Heart left ventricle (tissue), 16 donors: ENCODE results near the gene ASCL5. TPM values are rescaled to one million over a fixed set of nuclear protein-coding genes. Genes with fewer than 3 reads are reported as not detected.

Experiments used
- ATAC-seq, 4 donors: fragments of 200-7000 bp; cut with Tn5 transposase; one replicate each; pipeline ENCODE4 v1.9.1; 2020 to 2022; ENCODE audit warnings: moderate library complexity in 4 of 4, mild to moderate bottlenecking in 3 of 4, moderate number of reproducible peaks in 1 of 4
- DNase-seq, 5 donors: peaks; one replicate each; pipeline ENCODE4 v3.0.0-alpha.2; 2020
- H3K27ac ChIP-seq, 12 donors: fragments of 200-600 bp; sonication (generic) in 4 of 12; one replicate each; pipeline versions ENCODE4 v1.5.0 to v1.8.0; 2016 to 2022; ENCODE audit warnings: mild to moderate bottlenecking in 2 of 12
- H3K27me3 ChIP-seq, 9 donors: fragments of 200-600 bp; sonication (generic) in 2 of 9; one replicate each; pipeline versions ENCODE4 v1.5.1 to v1.8.0; 2016 to 2022; ENCODE audit warnings: mild to moderate bottlenecking in 3 of 9
- H3K36me3 ChIP-seq, 9 donors: fragments of 200-600 bp; sonication (generic) in 2 of 9; one replicate each; pipeline versions ENCODE4 v1.5.0 to v1.8.0; 2018 to 2022; ENCODE audit warnings: mild to moderate bottlenecking in 2 of 9
- H3K4me1 ChIP-seq, 12 donors: fragments of 200-600 bp; sonication (generic) in 4 of 12; one replicate each; pipeline versions ENCODE4 v1.5.0 to v1.8.0; 2016 to 2022; ENCODE audit warnings: mild to moderate bottlenecking in 3 of 12
- H3K4me3 ChIP-seq, 12 donors: fragments of 200-600 bp; sonication (generic) in 4 of 12; one replicate each; pipeline versions ENCODE4 v1.5.0 to v1.8.0; 2017 to 2022; ENCODE audit warnings: mild to moderate bottlenecking in 9 of 12, moderate library complexity in 4 of 12
- H3K9me3 ChIP-seq, 12 donors: fragments of 200-600 bp; sonication (generic) in 4 of 12; one replicate each; pipeline versions ENCODE4 v1.5.0 to v1.8.0; 2016 to 2022; ENCODE audit warnings: mild to moderate bottlenecking in 1 of 12
- POLR2A ChIP-seq, 2 donors: fragments of 450-650 bp; IDR thresholded peaks; one replicate each; pipeline ENCODE4 v1.6.1; 2017; ENCODE audit warnings: antibody characterized with exemption in 2 of 2, mild to moderate bottlenecking in 2 of 2, moderate library complexity in 2 of 2
- WGBS, 4 donors: extraction: QIAGEN DNeasy Blood & Tissue Kit in 2 of 4; methylation state at CpG; one replicate each; pipeline versions ENCODE4 v1.1.5 to v1.1.7; 2013 to 2018; 5-methylcytosine and 5-hydroxymethylcytosine counted together
- intact Hi-C, 10 donors: fragments of 100-400 bp; cut with DNase I; formaldehyde crosslinking; loops; one replicate each; pipeline versions ENCODE4 v1.11.1 to v1.14.2; 2022
- polyA plus RNA-seq, 2 donors: library from polyadenylated mRNA; stranded (reverse); fragments of 200-250 nt; gene quantifications; one replicate each; pipeline ENCODE4 v1.2.3, GENCODE V29; 2013
- total RNA-seq, 9 donors: library from RNA; depleted of rRNA in 2 of 9; stranded (reverse); fragments of >200 nt in 2 of 9; fragmentation: NEBNext Ultra II Directional in 3 of 9; extraction: Animal tissue kit (Norgen Biotek cat#: 25700) in 3 of 9; gene quantifications; one replicate each; pipeline versions ENCODE4 v1.1.0 to v1.2.4, GENCODE V29; 2016 to 2023
- TF ChIP-seq, protein P1 (sequence below), 12 donors: fragments of 200-600 bp; sonication (generic) in 4 of 12; IDR thresholded peaks; one replicate each; pipeline versions ENCODE4 v1.5.0 to v1.8.0; 2018 to 2022; ENCODE audit warnings: antibody characterized with exemption in 12 of 12, mild to moderate bottlenecking in 5 of 12
- donor health status: ischemic (EF 13 %, LVEDD 7.1; RV severe dilation, severe dysfunction).
- donor health status: healthy with polysubstance abuse.
- donor health status: DM: no; HTN: yes; CAD: no.
- donor health status: DM: no; HTN: no; CAD: no.
- donor health status: ischemic (EF 25% LVEDD 6.9; RV normal size, moderate dysfunction).
- donor health status: ischemic (EF 25% LVEDD 5.7; RV mildly dilated, moderate dysfunction).
- donor health status: healthy.
- donor health status: DM: yes; HTN: yes; CAD: no.
- donor health status: ischemic (EF 35%, LVEDD 5.7; RV mildly dilated, moderate dysfunction).
- donor health status: nonischemic (EF 11% LVEDD 7.7; RV severe dilation, severe dysfunction).
- donor health status: DM: yes; HTN: yes; CAD: no.
- donor health status: PGD.
- donor health status: ischemic (EF 29% LVEDD 5.4; RV normal size, mild dysfunction).
- donor health status: nonischemic (EF 23%, LVEDD 6.1; RV moderate dilation, normal function).

Gene ASCL5
- total and polyA plus RNA-seq, 11 donors: not detected

GRCh38 chr1:201153474-201154388 lies 26.7 kb upstream of the ASCL5 start:
- Histone ChIP-seq H3K4me1 (peaks cover 0 to 20% (median 13%) of the 10 kb centered on the region in 12 donors), H3K4me3 (peak overlapping the region; percentile 78 to 100 (median 90)), H3K36me3 (peaks cover 0 to 34% (median 20%) of the 10 kb centered on the region in 9 donors), H3K27me3 (no peaks in the 10 kb centered on the region), H3K9me3 (no peaks in the 10 kb centered on the region), H3K27ac (peak overlapping the region in 10 of 12 donors; percentile 6 to 83 (median 64))
- 3 to 5% (median 4%) methylated on average over 27 to 37 of the region's 37 CpGs for WGBS, 4 donors
- no peak for TF ChIP-seq POLR2A (IDR thresholded peaks at IDR 0.05)
- TF ChIP-seq, protein P1, sequence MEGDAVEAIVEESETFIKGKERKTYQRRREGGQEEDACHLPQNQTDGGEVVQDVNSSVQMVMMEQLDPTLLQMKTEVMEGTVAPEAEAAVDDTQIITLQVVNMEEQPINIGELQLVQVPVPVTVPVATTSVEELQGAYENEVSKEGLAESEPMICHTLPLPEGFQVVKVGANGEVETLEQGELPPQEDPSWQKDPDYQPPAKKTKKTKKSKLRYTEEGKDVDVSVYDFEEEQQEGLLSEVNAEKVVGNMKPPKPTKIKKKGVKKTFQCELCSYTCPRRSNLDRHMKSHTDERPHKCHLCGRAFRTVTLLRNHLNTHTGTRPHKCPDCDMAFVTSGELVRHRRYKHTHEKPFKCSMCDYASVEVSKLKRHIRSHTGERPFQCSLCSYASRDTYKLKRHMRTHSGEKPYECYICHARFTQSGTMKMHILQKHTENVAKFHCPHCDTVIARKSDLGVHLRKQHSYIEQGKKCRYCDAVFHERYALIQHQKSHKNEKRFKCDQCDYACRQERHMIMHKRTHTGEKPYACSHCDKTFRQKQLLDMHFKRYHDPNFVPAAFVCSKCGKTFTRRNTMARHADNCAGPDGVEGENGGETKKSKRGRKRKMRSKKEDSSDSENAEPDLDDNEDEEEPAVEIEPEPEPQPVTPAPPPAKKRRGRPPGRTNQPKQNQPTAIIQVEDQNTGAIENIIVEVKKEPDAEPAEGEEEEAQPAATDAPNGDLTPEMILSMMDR (IDR thresholded peaks at IDR 0.05): no peak
- ATAC-seq (peak; percentile 68 to 85 (median 81)), DNase-seq (no peak)
- intact Hi-C loops: loop anchor here in 2 of 10 donors (1.0 to 10.0 kb wide), 3 partner anchors 17 to 71 kb away; no protein-coding TSS in a partner anchor

DNA sequence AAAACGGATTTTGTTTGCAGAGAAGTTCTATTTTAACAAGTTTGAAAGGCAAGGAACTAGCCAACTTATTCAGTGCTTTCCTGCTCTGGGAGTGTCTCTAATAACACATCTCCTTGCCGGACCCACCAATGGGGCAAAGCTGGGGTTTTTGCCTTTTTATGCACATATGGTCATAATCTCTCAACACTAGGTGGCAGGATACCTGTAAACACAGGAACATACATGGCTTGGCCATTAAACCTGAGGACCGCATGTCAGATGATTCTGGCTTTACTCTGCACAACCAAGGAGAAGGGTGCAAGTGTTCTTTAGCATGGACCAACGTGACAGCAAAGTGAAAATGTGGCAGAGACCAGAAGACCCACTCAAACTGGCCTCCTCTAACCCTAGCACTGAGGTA lies 22.4 kb upstream of the ASCL5 start:
- Histone ChIP-seq H3K27me3 (no peaks in the 10 kb centered on the region), H3K9me3 (no peaks in the 10 kb centered on the region), H3K4me1 (peaks cover 0 to 14% (median 9%) of the 10 kb centered on the region in 12 donors), H3K27ac (no peak overlapping the region), H3K4me3 (no peak overlapping the region), H3K36me3 (peaks cover 0 to 74% (median 63%) of the 10 kb centered on the region in 9 donors)
- WGBS, 4 donors: 77 to 89% (median 88%) methylated on average over 4 of the region's 4 CpGs
- no peak for TF ChIP-seq POLR2A (IDR thresholded peaks at IDR 0.05)
- TF ChIP-seq, protein P1 (IDR thresholded peaks at IDR 0.05): peak in 6 of 12 donors; percentile 14 to 42 (median 21)
- ATAC-seq: no peak
- no peak for DNase-seq
- intact Hi-C loops: no loop called here

- Histone ChIP-seq H3K4me1 (peaks cover 0 to 5% (median 0%) of the 10 kb centered on the region in 12 donors), H3K9me3 (no peaks in the 10 kb centered on the region), H3K36me3 (peaks cover 0 to 93% (median 80%) of the 10 kb centered on the region in 9 donors), H3K4me3 (no peak overlapping the region), H3K27me3 (no peaks in the 10 kb centered on the region), H3K27ac (no peak overlapping the region)
- intact Hi-C loops: no loop called here
- ATAC-seq: no peak
- 85 to 96% (median 94%) methylated on average over 12 to 13 of the region's 13 CpGs for WGBS, 4 donors
- no peak for DNase-seq
- TF ChIP-seq, protein P1 (IDR thresholded peaks at IDR 0.05): no peak
- no peak for TF ChIP-seq POLR2A (IDR thresholded peaks at IDR 0.05)
Observed at GRCh38 chr1:201147396-201148015, 20.5 kb upstream of the ASCL5 start.
